Mammary epithelial cell (primary cell): Measurements from ENCODE around the gene ZNF768.

Source experiments
- CTCF ChIP-seq, 2 donors: IDR thresholded peaks in 1 of 2; conservative IDR thresholded peaks in 1 of 2; 2 replicates each; pipeline ENCODE4 v1.5.1; 2011 to 2012; ENCODE audit warnings: inconsistent platforms in 2 of 2, low read length in 2 of 2, mild to moderate bottlenecking in 2 of 2, control low read depth in 1 of 2, low read depth in 1 of 2; ENCODE audit not compliant: insufficient read depth in 1 of 2; ENCODE audit errors: extremely low read depth in 1 of 2
- EZH2 ChIP-seq: IDR thresholded peaks from 2 replicates; pipeline ENCODE4 v1.6.1; 2012; ENCODE audit warnings: low read length, inconsistent platforms, borderline replicate concordance

GRCh38 chr16:30528799-30529457 is 2.6 kb upstream of the ZNF768 start:
- TF ChIP-seq CTCF (conservative IDR thresholded peaks at IDR 0.05 in 1 of 2, IDR thresholded peaks at IDR 0.05 in 1 of 2; ENCODE audit: extremely low read depth in 1 of 2, insufficient read depth in 1 of 2, low read depth in 1 of 2, low read length in 2 of 2) = no peak
- no peak for TF ChIP-seq EZH2
